Measurements from ENCODE around the gene ATG5. TPM values are rescaled to one million over a fixed set of nuclear protein-coding genes. Genes with fewer than 3 reads are reported as not detected.
A peak's percentile ranks its signal among the peaks of the same experiment; 100 is the strongest.

The ATG5 gene
- total RNA-seq, 2 experiments from 2014 or later: 31.2 to 32.4 TPM

- Mint-ChIP-seq H3K36me3 (ENCODE audit: low read depth) (peaks cover 24% of the 10 kb centered on the region), H3K27me3 (no peaks in the 10 kb centered on the region)
- ATAC-seq: no peak
Measured at GRCh38 chr6:106212576-106212975, 113.0 kb downstream of the ATG5 start.

DNA sequence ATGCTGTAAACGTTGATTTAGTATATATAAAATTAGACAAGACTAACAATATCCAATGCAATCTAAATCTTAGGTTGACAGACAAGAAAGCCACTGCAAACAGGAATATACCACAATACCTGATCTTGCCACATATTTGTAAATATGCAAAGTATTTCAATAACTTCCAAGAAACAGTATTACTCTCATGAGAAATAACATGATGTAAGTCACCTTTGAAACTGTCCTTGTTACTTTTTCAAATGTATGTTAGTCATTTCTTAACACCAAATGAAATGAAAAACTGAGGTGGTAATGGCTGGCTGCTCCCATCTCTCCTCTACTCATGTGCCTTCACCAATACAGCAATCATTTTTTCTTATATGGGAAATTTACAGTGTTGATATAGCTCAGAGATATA lies 118.7 kb downstream of the ATG5 start:
- ChIA-PET CTCF (interaction anchor here (1.5 kb wide), 1 partner anchor 17 kb away, joined by 9 read pairs; no protein-coding TSS in a partner anchor), POLR2A (interaction anchor here (1.0 kb wide), 1 partner anchor 108 kb away, joined by 3 read pairs; no protein-coding TSS in a partner anchor)
- H3K27ac Mint-ChIP-seq: no peak overlapping the region
- peak; percentile 10 for DNase-seq
- no peak for TF ChIP-seq CTCF (IDR thresholded peaks at IDR 0.05)
- intact Hi-C loops (cut with micrococcal nuclease): no loop called here
- H3K9me3 Mint-ChIP-seq: peaks cover 4% of the 10 kb centered on the region
- ATAC-seq: peak; percentile 37
- peaks cover 40% of the 10 kb centered on the region for H3K36me3 Mint-ChIP-seq (ENCODE audit: low read depth)
- no peaks in the 10 kb centered on the region for H3K27me3 Mint-ChIP-seq
- no peak overlapping the region for H3K4me3 Mint-ChIP-seq
- peaks cover 19% of the 10 kb centered on the region for H3K4me1 Mint-ChIP-seq (ENCODE audit: low read depth)

More at GRCh38 chr6:106212576-106212975, 113.0 kb downstream of the ATG5 start:
- H3K4me1 Mint-ChIP-seq (ENCODE audit: low read depth): peaks cover 13% of the 10 kb centered on the region
- H3K4me3 Mint-ChIP-seq: no peak overlapping the region
- no peak for TF ChIP-seq CTCF (IDR thresholded peaks at IDR 0.05)
- intact Hi-C loops (cut with micrococcal nuclease): no loop called here
- ChIA-PET POLR2A (interaction anchor here (0.9 to 1.0 kb wide), 2 partner anchors 110 to 118 kb away, joined by 3 read pairs; no protein-coding TSS in a partner anchor), CTCF (interaction anchor here (1.1 to 5.7 kb wide), 4 partner anchors 11 to 478 kb away, joined by 3 to 37 read pairs (median 4); no protein-coding TSS in a partner anchor)
- no peak overlapping the region for H3K27ac Mint-ChIP-seq
- no peak for DNase-seq
- H3K9me3 Mint-ChIP-seq: no peaks in the 10 kb centered on the region

- H3K36me3 Mint-ChIP-seq (ENCODE audit: low read depth): peaks cover 45% of the 10 kb centered on the region
- TF ChIP-seq CTCF (IDR thresholded peaks at IDR 0.05): no peak
- intact Hi-C loops (cut with micrococcal nuclease): no loop called here
- H3K4me3 Mint-ChIP-seq: no peak overlapping the region
- no peak overlapping the region for H3K27ac Mint-ChIP-seq
- peak; percentile 61 for ATAC-seq
- POLR2A ChIA-PET: interaction anchor here (0.9 kb wide), 1 partner anchor 41 kb away, joined by 3 read pairs; no protein-coding TSS in a partner anchor
- CTCF ChIA-PET: interaction anchor here (0.7 to 1.0 kb wide), 3 partner anchors 18 to 119 kb away, joined by 3 to 4 read pairs (median 3); partner anchors contain the start of gene PRDM1
- H3K9me3 Mint-ChIP-seq: peaks cover 4% of the 10 kb centered on the region
- peaks cover 19% of the 10 kb centered on the region for H3K4me1 Mint-ChIP-seq (ENCODE audit: low read depth)
- no peak for DNase-seq
- H3K27me3 Mint-ChIP-seq: no peaks in the 10 kb centered on the region
Measured at GRCh38 chr6:106204961-106205360, 120.6 kb downstream of the ATG5 start.

- no peak for TF ChIP-seq CTCF (IDR thresholded peaks at IDR 0.05)
- no peak for DNase-seq
- no peak overlapping the region for H3K4me3 Mint-ChIP-seq
- H3K27ac Mint-ChIP-seq: no peak overlapping the region
- ChIA-PET POLR2A (interaction anchor here (0.8 kb wide), 1 partner anchor 121 kb away, joined by 3 read pairs; no protein-coding TSS in a partner anchor), CTCF (no interaction called here)
- H3K36me3 Mint-ChIP-seq (ENCODE audit: low read depth): peaks cover 46% of the 10 kb centered on the region
- peaks cover 32% of the 10 kb centered on the region for H3K4me1 Mint-ChIP-seq (ENCODE audit: low read depth)
- peaks cover 4% of the 10 kb centered on the region for H3K9me3 Mint-ChIP-seq
- no peaks in the 10 kb centered on the region for H3K27me3 Mint-ChIP-seq
- intact Hi-C loops (cut with micrococcal nuclease): no loop called here
- ATAC-seq: no peak
Measured at GRCh38 chr6:106199998-106200397, 125.6 kb downstream of the ATG5 start.

GRCh38 chr6:106199331-106199730 lies 126.2 kb downstream of the ATG5 start:
- POLR2A ChIA-PET: interaction anchor here (0.8 to 1.0 kb wide), 2 partner anchors 86 to 121 kb away, joined by 3 read pairs; no protein-coding TSS in a partner anchor
- Mint-ChIP-seq H3K4me3 (no peak overlapping the region), H3K27me3 (no peaks in the 10 kb centered on the region), H3K9me3 (peaks cover under 1% of the 10 kb centered on the region), H3K27ac (no peak overlapping the region), H3K4me1 (ENCODE audit: low read depth) (peaks cover 31% of the 10 kb centered on the region), H3K36me3 (ENCODE audit: low read depth) (peaks cover 42% of the 10 kb centered on the region)
- no peak for TF ChIP-seq CTCF (IDR thresholded peaks at IDR 0.05)
- no peak for DNase-seq
- intact Hi-C loops (cut with micrococcal nuclease): no loop called here
- ATAC-seq: no peak
- CTCF ChIA-PET: no interaction called here

Data from activated CD8-positive, alpha-beta T cell treated with anti-CD3 and anti-CD28 coated beads for 36 hours (primary cell).